GM23338 (cell line): ENCODE results near the gene PUS3. TPM values are rescaled to one million over a fixed set of nuclear protein-coding genes. Genes with fewer than 3 reads are reported as not detected.

Source experiments
- ATAC-seq: fragments of 200-7000 bp; cut with Tn5 transposase; 3 replicates; pipeline ENCODE4 v1.9.1; 2020
- DNase-seq: peaks from one replicate; pipeline ENCODE4 v3.0.0-alpha.2; 2015; ENCODE audit warnings: low spot score
- H2AFZ ChIP-seq: fragments of 200-600 bp; sonication (generic); 2 replicates; pipeline ENCODE4 v1.8.0; 2016; ENCODE audit warnings: antibody characterized with exemption, mild to moderate bottlenecking, moderate library complexity
- H3F3A ChIP-seq: fragments of 200-600 bp; sonication (generic); replicated peaks from 2 replicates; pipeline ENCODE4 v1.8.0; 2017; ENCODE audit warnings: antibody characterized with exemption, mixed run types, low read depth
- H3K27ac ChIP-seq: fragments of 200-600 bp; sonication (generic); 2 replicates; pipeline ENCODE4 v1.6.1; 2016; ENCODE audit warnings: low read depth
- H3K27me3 ChIP-seq: fragments of 200-600 bp; sonication (generic); 2 replicates; pipeline ENCODE4 v1.8.0; 2016; ENCODE audit warnings: mild to moderate bottlenecking, mixed run types, moderate library complexity; ENCODE audit not compliant: insufficient read depth
- H3K36me3 ChIP-seq: fragments of 200-600 bp; sonication (generic); 2 replicates; pipeline ENCODE4 v1.8.0; 2016; ENCODE audit warnings: mild to moderate bottlenecking; ENCODE audit not compliant: insufficient read depth
- H3K4me1 ChIP-seq: fragments of 200-600 bp; sonication (generic); 2 replicates; pipeline ENCODE4 v1.8.0; 2016; ENCODE audit warnings: mild to moderate bottlenecking, moderate library complexity; ENCODE audit not compliant: insufficient read depth
- H3K4me2 ChIP-seq: fragments of 200-600 bp; sonication (generic); 2 replicates; pipeline ENCODE4 v1.7.1; 2017; ENCODE audit warnings: mixed run types
- H3K4me3 ChIP-seq: fragments of 200-600 bp; sonication (generic); 2 replicates; pipeline ENCODE4 v1.6.1; 2016; ENCODE audit warnings: mixed run types
- H3K79me2 ChIP-seq: fragments of 200-600 bp; sonication (generic); replicated peaks from 2 replicates; pipeline ENCODE4 v1.8.0; 2017; ENCODE audit warnings: mild to moderate bottlenecking; ENCODE audit not compliant: insufficient read depth
- H3K9me2 ChIP-seq: fragments of 200-600 bp; sonication (generic); 2 replicates; pipeline ENCODE4 v1.8.0; 2017; ENCODE audit not compliant: insufficient read depth
- H4K20me1 ChIP-seq: fragments of 200-600 bp; sonication (generic); replicated peaks from 2 replicates; pipeline ENCODE4 v1.8.0; 2017; ENCODE audit warnings: mild to moderate bottlenecking; ENCODE audit not compliant: insufficient read depth
- H3K27ac Mint-ChIP-seq: 2 replicates; pipeline ENCODE4 v1.8.0; 2020; ENCODE audit warnings: inconsistent platforms, mild to moderate bottlenecking, moderate library complexity, mixed read lengths
- H3K27me3 Mint-ChIP-seq: 3 replicates; pipeline ENCODE4 v1.8.0; 2022; ENCODE audit warnings: low read depth, mild to moderate bottlenecking, moderate library complexity, mixed read lengths, inconsistent platforms; ENCODE audit not compliant: insufficient read depth, poor library complexity
- H3K36me3 Mint-ChIP-seq: 3 replicates; pipeline ENCODE4 v1.8.0; 2021; ENCODE audit warnings: low read depth, mild to moderate bottlenecking, inconsistent platforms, moderate library complexity, mixed read lengths
- H3K4me1 Mint-ChIP-seq: 3 replicates; pipeline ENCODE4 v1.8.0; 2020; ENCODE audit warnings: mild to moderate bottlenecking, inconsistent platforms, mixed read lengths
- H3K4me3 Mint-ChIP-seq: 3 replicates; pipeline ENCODE4 v1.8.0; 2021; ENCODE audit warnings: moderate library complexity, mild to moderate bottlenecking, inconsistent platforms, mixed read lengths
- H3K9me3 Mint-ChIP-seq: 3 replicates; pipeline ENCODE4 v1.8.0; 2020; ENCODE audit warnings: moderate library complexity, mild to moderate bottlenecking, inconsistent platforms, mixed read lengths
- EZH2phosphoT487 ChIP-seq: fragments of 200-600 bp; sonication (generic); IDR thresholded peaks from one replicate; pipeline ENCODE4 v1.8.1; 2018; ENCODE audit warnings: antibody characterized with exemption; ENCODE audit not compliant: unreplicated experiment
- JUNB ChIP-seq: IDR thresholded peaks from one replicate; pipeline ENCODE4 v1.6.1; 2016; ENCODE audit warnings: antibody characterized with exemption; ENCODE audit not compliant: unreplicated experiment
- NANOG ChIP-seq: IDR thresholded peaks from 2 replicates; pipeline ENCODE4 v1.6.1; 2016; ENCODE audit warnings: antibody characterized with exemption, borderline replicate concordance
- ZNF114 ChIP-seq: fragments of 250-450 bp; sonication (Bioruptor Pico); IDR thresholded peaks from 2 replicates; pipeline ENCODE4 v1.5.0; 2020; ENCODE audit warnings: mild to moderate bottlenecking, moderate library complexity
- ZNF331 ChIP-seq: fragments of 250-450 bp; sonication (Bioruptor Pico); IDR thresholded peaks from 2 replicates; pipeline ENCODE4 v1.5.0; 2020; ENCODE audit warnings: low read depth, mild to moderate bottlenecking, moderate library complexity
- polyA plus RNA-seq: library from polyadenylated mRNA; unstranded; fragments of >200 nt; fragmentation: Nextera tagmentation; extraction: Ambion mirVana; gene quantifications from 2 replicates; pipeline ENCODE4 v1.2.1, GENCODE V29; 2016
- total RNA-seq: library from RNA; depleted of rRNA; stranded (reverse); fragments of >200 nt; shearing (Covaris generic); gene quantifications from 2 replicates; pipeline ENCODE4 v1.2.3, GENCODE V29; 2014
- TF ChIP-seq, protein P1 (sequence below): fragments of 250-450 bp; sonication (Bioruptor Pico); IDR thresholded peaks from 2 replicates; pipeline ENCODE4 v1.5.0; 2020; ENCODE audit warnings: mild to moderate bottlenecking, moderate library complexity
- TF ChIP-seq, protein P2 (sequence below): IDR thresholded peaks from 2 replicates; pipeline ENCODE4 v1.6.1; 2016; ENCODE audit warnings: antibody characterized with exemption

PUS3 gene
- total and polyA plus RNA-seq, 2 experiments from 2014 or later = 15.8 to 24.1 TPM

DNA sequence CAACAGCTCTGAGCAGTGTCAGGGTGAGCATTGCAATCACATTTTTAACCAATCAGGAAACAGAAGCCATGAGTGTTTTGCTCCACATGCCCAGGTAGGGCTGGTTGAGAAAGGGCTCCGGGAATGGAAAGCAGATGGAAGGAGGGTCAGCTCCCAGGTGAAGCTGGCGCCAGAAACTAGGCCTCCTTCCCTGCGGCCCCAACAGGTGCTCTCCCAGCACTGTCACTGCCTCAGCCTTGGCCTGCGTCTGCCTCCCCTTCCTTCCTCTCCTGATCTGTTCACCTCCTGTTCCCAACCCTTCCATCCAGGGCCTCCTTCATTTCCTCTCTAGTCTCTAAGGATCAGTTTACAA, 38.2 kb upstream of the PUS3 start:
- H3K36me3 Mint-ChIP-seq = no peaks in the 10 kb centered on the region
- TF ChIP-seq, protein P1, sequence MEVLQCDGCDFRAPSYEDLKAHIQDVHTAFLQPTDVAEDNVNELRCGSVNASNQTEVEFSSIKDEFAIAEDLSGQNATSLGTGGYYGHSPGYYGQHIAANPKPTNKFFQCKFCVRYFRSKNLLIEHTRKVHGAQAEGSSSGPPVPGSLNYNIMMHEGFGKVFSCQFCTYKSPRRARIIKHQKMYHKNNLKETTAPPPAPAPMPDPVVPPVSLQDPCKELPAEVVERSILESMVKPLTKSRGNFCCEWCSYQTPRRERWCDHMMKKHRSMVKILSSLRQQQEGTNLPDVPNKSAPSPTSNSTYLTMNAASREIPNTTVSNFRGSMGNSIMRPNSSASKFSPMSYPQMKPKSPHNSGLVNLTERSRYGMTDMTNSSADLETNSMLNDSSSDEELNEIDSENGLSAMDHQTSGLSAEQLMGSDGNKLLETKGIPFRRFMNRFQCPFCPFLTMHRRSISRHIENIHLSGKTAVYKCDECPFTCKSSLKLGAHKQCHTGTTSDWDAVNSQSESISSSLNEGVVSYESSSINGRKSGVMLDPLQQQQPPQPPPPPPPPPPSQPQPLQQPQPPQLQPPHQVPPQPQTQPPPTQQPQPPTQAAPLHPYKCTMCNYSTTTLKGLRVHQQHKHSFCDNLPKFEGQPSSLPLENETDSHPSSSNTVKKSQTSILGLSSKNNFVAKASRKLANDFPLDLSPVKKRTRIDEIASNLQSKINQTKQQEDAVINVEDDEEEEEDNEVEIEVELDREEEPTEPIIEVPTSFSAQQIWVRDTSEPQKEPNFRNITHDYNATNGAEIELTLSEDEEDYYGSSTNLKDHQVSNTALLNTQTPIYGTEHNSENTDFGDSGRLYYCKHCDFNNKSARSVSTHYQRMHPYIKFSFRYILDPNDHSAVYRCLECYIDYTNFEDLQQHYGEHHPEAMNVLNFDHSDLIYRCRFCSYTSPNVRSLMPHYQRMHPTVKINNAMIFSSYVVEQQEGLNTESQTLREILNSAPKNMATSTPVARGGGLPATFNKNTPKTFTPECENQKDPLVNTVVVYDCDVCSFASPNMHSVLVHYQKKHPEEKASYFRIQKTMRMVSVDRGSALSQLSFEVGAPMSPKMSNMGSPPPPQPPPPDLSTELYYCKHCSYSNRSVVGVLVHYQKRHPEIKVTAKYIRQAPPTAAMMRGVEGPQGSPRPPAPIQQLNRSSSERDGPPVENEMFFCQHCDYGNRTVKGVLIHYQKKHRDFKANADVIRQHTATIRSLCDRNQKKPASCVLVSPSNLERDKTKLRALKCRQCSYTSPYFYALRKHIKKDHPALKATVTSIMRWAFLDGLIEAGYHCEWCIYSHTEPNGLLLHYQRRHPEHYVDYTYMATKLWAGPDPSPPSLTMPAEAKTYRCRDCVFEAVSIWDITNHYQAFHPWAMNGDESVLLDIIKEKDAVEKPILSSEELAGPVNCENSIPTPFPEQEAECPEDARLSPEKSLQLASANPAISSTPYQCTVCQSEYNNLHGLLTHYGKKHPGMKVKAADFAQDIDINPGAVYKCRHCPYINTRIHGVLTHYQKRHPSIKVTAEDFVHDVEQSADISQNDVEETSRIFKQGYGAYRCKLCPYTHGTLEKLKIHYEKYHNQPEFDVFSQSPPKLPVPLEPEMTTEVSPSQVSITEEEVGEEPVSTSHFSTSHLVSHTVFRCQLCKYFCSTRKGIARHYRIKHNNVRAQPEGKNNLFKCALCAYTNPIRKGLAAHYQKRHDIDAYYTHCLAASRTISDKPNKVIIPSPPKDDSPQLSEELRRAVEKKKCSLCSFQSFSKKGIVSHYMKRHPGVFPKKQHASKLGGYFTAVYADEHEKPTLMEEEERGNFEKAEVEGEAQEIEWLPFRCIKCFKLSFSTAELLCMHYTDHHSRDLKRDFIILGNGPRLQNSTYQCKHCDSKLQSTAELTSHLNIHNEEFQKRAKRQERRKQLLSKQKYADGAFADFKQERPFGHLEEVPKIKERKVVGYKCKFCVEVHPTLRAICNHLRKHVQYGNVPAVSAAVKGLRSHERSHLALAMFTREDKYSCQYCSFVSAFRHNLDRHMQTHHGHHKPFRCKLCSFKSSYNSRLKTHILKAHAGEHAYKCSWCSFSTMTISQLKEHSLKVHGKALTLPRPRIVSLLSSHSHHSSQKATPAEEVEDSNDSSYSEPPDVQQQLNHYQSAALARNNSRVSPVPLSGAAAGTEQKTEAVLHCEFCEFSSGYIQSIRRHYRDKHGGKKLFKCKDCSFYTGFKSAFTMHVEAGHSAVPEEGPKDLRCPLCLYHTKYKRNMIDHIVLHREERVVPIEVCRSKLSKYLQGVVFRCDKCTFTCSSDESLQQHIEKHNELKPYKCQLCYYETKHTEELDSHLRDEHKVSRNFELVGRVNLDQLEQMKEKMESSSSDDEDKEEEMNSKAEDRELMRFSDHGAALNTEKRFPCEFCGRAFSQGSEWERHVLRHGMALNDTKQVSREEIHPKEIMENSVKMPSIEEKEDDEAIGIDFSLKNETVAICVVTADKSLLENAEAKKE (CRISPR knock-in tag) = no peak
- TF ChIP-seq ZNF331 (CRISPR knock-in tag) (no peak), JUNB (no peak), ZNF114 (CRISPR knock-in tag) (no peak), NANOG (no peak), EZH2phosphoT487 (no peak)
- TF ChIP-seq, protein P2, sequence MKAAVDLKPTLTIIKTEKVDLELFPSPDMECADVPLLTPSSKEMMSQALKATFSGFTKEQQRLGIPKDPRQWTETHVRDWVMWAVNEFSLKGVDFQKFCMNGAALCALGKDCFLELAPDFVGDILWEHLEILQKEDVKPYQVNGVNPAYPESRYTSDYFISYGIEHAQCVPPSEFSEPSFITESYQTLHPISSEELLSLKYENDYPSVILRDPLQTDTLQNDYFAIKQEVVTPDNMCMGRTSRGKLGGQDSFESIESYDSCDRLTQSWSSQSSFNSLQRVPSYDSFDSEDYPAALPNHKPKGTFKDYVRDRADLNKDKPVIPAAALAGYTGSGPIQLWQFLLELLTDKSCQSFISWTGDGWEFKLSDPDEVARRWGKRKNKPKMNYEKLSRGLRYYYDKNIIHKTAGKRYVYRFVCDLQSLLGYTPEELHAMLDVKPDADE = no peak
- peaks cover 22% of the 10 kb centered on the region for H3K4me1 Mint-ChIP-seq
- Histone ChIP-seq H3K27me3 (no peaks in the 10 kb centered on the region), H3K9me2 (no peaks in the 10 kb centered on the region), H3K36me3 (no peaks in the 10 kb centered on the region), H2AFZ (peak overlapping the region; percentile 99), H3K4me3 (peak overlapping the region; percentile 22; the same call in 1 of the 2 replicates), H3K79me2 (no peaks in the 10 kb centered on the region), H3K4me2 (0 out of 2 replicates have a peak overlapping the region, but pooled peaks have one; percentile 39), H3K4me1 (peaks cover 13% of the 10 kb centered on the region), H4K20me1 (no peaks in the 10 kb centered on the region), H3F3A (no peaks in the 10 kb centered on the region), H3K27ac (no peak overlapping the region)
- no peak overlapping the region for H3K4me3 Mint-ChIP-seq
- ATAC-seq (peak; percentile 42), DNase-seq (no peak)
- H3K27ac Mint-ChIP-seq = peak overlapping the region; percentile 26; the same call in 1 of the 2 replicates
- no peaks in the 10 kb centered on the region; the same call in 2 of the 3 replicates for H3K9me3 Mint-ChIP-seq
- H3K27me3 Mint-ChIP-seq = peaks cover 15% of the 10 kb centered on the region
